Activated T-helper 9 cell treated with anti-CD3 and anti-CD28 coated beads, Interleukin-2, amount 50 U/mL, for 16 hours (primary cell): ENCODE data around the gene TYMP.

Experiments
- DNase-seq: peaks from one replicate; pipeline ENCODE4 v3.0.0-alpha.2; 2020; ENCODE audit warnings: low read depth

Gene TYMP, protein sequence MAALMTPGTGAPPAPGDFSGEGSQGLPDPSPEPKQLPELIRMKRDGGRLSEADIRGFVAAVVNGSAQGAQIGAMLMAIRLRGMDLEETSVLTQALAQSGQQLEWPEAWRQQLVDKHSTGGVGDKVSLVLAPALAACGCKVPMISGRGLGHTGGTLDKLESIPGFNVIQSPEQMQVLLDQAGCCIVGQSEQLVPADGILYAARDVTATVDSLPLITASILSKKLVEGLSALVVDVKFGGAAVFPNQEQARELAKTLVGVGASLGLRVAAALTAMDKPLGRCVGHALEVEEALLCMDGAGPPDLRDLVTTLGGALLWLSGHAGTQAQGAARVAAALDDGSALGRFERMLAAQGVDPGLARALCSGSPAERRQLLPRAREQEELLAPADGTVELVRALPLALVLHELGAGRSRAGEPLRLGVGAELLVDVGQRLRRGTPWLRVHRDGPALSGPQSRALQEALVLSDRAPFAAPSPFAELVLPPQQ

GRCh38 chr22:50529897-50530579 lies at the start of gene TYMP:
TYMP (minus strand) TSS chr22:50530012; CDS start chr22:50529709, 303 bp downstream.
- DNase-seq = peak; percentile 65

DNA sequence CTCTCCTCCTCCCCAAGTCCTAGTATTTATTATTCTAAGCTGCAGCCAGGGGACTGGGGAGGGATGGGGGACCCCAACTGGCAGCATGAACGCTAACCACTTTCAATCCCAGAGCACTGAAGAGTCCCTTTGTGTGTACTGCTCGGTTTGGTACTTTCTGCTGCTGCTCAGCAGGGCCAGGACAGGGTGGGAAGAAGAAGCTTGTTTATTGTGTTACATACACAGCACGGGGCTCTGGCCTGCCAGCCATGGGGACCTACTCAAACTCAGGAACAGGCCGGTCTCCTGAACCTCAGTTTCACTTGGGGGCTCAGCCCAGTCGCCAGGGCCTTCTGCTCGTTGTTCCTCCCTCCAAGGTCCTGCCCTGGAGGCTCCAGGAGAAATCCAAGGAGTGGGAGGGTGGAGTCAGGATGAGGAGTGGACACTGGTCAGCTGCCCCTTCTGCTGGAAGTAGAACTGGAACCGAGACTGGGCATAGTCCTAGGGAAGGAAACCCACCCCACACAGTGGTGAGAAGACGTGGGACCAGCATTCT lies 49.0 kb upstream of the TYMP start:
- DNase-seq = no peak

DNA sequence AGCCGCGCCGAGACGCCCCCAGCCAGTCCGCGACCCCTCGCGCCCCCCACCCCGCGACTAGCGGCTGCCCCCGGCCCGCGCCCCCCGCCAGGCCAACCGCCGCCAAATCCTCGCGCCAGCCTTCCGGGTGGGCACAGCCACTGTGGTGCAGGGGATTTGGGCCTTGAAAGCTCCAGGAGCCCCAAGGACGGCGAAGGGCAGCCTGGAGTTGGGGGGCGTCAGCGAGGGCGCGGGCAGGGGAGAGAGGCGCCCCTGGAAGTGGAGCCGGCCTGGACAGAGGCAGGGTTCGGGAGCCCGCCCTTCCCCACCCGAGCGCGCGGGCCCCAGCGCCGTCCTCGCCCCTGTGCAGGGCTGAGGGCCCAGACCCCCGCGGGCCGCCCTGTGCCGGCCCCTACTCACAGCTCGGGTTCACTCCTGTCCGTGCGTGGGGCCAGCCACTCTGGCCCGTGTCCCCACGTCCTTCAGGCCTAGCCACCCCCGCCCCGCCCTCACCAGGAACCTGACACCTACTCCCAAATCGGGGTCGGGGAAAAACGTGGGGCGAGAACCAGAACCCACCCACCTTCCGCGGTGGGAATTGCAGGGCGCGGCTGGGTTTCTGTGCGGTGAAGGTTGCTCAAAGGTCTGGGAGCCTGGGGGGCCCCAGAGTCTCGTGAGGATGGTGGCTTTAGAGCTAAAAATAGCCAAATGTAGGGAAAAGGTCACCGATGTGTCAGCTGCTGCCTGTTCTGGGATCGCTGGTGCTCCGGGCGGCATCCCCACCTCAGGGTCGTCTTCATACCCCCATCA lies 48.4 kb upstream of the TYMP start, which contains the start of gene CPT1B:
TSS of gene CPT1B (minus strand) at position 441 of the 789 bp plus-strand sequence. CDS start 512 bp downstream, outside the sequence.
- no peak for DNase-seq

DNA sequence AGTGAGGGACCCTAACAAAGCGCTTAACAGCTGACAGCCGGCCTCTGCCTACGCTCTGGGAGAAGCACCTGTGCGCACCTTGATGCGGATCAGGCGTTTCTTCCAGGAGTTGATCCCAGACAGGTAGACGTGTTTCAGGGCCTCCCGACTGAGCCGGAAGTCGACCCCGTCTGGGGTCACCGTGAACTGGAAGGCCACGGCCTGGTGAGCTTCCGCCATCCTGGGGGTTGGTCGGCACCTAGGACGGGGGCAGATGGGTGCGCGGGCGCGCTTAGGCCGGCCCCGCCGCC lies 47.8 kb upstream of the TYMP start:
- DNase-seq = no peak

DNA sequence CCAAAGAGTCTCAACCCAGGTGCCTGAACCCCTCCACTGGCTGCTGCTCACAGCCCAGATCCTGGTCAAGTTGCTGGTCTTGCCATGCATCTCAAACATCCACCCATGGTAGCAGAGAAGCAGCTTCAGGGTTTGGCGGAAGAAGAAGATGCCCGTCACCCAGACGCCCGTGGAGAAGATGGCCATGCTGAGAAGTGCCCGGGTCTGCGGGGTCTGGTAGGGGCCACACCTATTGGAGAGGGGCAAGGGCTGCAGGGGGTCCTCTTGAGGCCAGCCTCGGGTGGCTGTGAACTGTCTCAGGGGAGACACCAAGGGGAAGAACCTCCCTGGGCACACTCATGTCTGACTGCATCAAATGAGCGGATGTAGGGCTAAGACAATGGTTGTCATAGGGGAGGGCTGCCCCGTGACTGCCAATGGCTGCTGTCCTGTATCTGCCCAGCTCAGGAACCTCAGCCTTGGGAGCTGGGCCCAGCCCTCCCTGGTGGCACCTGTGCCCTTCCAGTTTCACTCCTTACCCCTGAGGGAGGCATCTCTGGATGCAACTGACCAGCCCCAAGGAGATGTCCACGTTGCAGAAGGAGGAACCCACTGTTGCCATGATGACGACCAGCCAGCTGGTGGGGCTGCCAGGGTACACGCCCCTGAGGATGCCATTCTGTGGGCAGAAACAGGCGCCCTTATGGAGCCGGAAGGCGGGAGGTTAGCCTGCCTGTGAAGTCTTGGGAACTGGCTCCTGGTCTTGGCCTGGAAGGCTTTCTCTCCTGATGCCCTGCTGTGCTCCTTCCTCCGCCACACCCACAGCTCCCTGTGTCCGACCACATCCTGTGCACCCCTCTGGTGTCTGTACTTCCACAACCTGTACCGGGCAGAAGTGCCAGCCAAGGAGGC lies 47.2 kb upstream of the TYMP start:
- DNase-seq = no peak

DNA sequence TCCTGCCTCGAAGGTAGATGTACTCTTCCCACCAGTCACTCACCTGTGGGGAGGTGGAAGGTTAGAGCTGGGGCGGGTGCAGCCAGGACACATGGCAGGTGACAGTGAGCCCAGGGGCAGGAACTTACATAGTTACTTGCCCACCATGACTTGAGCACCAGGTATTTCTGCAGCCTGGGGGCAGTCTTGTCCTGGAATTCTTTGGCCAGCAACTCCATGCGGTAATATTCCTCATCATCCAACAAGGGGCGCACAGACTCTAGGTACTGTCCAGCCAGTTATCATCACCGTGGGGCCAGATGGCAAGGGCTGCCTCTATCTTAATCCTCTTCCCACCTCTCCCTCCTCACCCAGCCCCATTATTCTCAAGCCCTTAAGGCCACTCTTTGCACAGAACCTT lies 46.3 kb upstream of the TYMP start:
- no peak for DNase-seq

- no peak for DNase-seq
Observed at GRCh38 chr22:50575426-50575941, 45.7 kb upstream of the TYMP start.

- no peak for DNase-seq
Observed at GRCh38 chr22:50574383-50574755, 44.6 kb upstream of the TYMP start.

DNA sequence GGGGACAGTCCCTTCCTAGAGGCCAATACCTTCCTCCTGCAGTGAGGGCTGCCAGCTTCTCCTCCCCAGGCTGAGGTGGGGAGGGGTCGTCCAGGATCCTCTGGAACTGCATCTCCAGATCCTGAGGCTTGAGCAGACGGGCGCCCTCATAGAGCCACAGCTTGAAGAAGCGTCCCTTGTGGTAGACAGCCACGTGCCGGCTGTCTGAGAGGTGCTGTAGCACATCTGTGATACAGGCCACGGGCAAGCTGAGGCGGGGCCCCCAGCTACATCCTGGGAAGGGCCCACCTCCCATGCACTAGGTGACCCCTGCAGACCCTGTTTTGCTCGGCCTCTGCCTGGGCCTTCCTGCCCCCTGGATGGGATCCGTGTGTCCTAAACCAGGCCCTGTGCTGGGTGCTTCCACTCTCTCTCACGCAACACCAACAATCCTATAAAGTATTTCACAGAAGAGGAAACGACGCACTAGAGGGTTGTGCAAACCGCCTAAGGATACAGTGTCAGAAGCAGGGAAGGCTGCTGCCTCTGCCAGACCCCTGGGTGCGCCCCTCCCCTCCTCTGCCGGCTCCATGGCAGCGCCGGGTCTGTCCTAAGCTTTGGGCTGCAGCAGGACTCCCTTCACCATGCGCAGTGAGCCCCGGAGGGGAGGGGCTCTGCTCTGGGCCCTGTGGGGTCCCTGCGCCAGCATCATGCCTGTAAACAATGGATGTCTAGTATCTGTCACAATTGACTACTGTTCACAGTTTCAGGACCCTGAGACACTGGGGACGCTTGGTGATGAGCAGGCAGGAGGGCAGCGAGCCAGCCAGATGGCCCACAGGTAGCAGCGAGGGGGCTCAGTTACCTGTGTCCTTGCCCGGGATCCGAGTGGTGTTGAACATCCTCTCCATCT lies 43.9 kb upstream of the TYMP start:
- no peak for DNase-seq

DNA sequence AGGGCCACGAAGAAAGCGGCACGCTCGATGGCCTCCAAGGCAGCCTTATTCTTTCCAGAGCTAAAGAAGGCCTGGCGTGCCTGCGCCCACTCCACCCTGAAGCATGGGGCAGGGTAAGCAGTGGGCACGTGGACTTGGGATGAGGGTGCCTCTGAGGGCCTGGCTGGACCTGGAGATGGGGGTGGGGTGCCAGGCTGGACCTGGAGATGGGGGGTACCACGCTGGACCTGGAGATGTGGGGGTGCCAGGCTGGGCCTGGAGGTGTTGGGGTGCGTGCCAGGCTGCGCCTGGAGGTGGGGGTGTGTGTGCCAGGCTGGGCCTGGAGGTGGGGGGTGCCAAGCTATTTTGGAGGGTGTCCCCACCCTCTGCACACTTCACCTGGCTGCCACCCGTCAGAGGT lies 43.2 kb upstream of the TYMP start:
- no peak for DNase-seq

DNA sequence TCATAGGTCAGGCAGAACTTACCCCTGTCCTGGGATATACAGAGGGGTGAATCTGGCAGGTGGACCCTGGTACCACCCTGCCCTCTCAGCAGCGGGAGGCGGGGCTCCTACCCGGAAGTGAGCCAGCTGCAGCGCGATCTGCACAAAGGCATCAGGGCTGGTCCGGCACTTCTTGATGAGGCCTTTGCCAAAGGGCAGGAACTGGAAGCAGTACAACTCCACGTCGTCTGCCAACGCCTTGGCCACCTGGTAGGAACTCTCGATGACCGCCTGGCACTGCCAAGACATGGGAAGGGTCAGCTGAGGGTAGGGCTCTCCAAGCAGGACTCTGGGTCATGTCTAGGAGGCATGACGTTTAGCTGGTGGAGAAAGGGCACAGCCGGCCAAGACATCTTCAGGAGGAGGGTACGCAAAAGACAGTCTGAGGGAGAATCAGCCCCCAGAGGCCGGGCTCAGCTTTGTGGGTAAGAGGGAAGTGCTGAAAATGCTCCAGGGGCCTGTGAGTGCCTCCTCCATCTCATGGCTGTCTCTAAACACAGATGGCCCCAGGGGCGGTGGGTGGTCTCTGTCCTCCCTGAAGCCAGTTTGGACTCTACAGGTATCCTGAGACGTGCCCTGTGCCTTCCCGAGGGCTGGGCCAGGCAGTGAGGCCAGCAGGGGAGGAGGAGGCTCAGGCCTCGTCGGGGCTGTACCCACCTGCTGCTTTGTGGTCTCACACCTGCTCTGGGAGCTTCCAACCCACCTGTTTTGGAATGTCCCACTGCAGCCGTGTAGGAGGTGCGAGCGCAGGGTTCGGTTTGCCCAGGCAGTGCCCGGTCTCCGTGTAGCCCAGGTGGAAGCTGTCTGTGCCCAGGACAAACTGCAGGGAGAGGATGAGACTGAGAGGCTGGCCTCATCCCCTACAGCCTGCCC lies 41.7 kb upstream of the TYMP start:
- no peak for DNase-seq

DNA sequence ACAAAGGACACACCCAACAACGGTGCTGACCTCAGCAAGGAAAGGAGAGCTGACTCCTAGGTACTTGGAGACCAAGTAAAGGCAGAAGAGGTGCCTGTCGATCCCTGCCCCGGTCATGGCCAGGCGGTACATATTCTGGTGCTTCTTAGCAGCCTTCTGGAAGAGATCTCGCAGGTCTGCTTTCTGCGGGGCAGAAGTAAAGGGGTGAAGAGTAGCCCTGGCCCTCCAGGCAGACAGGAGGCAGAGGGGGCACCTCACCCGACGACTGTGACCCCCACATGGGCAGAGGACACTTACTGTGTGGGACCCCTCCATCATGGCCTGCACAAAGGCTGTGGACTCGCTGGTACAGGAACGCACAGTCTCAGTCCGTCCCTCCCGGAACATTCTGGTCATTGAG lies 41.0 kb upstream of the TYMP start:
- DNase-seq = no peak

DNA sequence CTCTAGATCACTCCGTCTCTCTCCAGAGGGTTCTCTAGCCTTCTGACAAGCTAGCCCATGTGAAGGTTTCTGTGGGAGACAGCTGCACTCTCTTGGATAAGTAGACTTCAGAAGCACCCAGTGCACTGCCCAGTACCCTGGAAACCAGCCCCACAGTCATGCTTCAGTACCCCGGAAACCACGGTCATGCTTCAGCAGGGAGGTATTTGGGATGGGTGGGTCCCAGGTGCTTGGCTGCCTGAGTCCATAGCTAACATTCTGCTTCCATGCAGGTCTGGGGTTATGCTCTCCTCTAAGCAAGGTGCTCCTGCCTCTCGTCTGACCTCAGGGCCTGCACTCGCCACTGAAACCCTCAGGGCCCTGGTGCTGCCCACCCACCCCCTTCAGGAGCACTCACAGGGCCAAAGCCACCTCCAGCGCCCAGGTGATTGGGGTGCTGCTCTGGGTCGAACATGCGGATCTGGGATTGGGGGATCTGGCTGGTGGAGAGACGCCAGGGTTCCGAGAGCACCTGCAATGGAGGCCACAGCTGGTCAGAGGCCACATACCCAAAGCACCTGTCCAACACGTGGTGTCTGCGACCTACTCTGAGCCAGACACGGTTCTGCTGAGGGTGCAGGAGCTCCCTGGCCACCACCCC lies 40.2 kb upstream of the TYMP start:
- DNase-seq = no peak

DNA sequence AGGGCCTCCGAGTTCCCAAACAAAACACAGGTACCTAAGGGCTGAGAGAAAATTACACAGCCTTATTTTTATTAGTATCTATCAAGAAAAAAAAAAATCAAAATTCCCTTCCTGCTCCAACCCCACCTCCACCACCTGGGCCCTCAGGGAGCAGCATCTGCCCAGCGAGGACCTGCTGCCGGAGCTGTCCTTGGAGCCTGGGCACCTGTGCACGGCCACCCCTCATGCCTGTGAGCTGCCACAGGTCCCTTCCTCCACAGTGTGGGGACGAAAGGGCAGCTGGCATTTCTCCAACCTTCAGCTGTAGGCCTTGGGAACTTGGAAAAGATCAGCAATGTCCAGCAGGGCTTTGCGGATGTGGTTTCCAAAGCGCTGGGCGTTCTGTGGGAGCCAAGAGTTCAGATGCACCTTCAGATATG lies 39.2 kb upstream of the TYMP start:
- no peak for DNase-seq

DNA sequence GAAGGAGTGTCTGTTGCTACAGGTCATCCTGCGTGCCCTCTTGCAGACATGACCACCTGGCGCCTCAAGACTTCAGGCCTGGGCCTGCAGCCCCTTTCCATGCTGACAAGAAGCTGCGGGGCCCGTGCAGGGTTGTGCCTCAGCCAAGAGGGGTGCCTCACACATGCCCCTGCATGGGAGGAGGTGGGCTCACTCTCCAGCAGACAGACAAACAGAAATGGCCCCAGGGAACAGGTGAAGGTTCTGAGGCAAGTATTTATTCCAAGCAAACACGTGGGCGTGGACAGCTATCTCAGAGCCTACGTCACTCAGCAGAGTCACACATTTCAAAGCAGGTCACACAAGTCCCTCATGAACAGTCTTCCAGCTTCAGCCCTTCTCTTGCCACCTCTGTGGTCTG lies 38.8 kb upstream of the TYMP start:
- no peak for DNase-seq

DNA sequence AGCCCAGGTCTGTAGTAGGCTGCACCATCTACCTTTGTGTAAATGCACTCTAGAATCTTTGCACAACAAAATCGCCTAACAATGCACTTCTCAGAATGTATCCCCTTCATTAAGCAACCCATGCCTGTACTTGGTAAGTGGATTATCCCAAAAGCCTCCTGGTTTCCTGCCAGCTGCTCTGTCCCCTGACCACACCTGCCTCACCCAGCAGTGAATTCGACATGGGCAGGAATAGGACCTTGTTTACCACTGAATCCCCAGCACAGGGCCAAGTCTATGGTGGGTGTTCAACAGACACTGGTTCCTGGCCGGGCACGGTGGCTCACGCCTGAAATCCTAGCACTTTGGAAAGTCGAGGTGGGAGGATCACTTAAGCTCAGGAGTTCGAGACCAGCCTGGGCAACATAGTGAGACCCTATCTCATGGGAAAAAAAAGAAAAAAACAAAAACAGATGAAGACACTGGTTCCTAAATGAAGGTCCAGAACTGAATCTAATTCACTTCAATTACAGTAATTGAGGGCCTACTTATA lies 38.0 kb upstream of the TYMP start:
- DNase-seq = no peak

- no peak for DNase-seq
Observed at GRCh38 chr22:50564289-50564688, 34.5 kb upstream of the TYMP start.

GRCh38 chr22:50563413-50564160 lies 33.8 kb upstream of the TYMP start:
- no peak for DNase-seq
